ENCODE measurements around the gene FPR2. TPM values are rescaled to one million over a fixed set of nuclear protein-coding genes. Genes with fewer than 3 reads are reported as not detected.

The FPR2 gene
- total RNA-seq, 2 donors from 2014 or later = 0.97 TPM; not detected in 1

DNA sequence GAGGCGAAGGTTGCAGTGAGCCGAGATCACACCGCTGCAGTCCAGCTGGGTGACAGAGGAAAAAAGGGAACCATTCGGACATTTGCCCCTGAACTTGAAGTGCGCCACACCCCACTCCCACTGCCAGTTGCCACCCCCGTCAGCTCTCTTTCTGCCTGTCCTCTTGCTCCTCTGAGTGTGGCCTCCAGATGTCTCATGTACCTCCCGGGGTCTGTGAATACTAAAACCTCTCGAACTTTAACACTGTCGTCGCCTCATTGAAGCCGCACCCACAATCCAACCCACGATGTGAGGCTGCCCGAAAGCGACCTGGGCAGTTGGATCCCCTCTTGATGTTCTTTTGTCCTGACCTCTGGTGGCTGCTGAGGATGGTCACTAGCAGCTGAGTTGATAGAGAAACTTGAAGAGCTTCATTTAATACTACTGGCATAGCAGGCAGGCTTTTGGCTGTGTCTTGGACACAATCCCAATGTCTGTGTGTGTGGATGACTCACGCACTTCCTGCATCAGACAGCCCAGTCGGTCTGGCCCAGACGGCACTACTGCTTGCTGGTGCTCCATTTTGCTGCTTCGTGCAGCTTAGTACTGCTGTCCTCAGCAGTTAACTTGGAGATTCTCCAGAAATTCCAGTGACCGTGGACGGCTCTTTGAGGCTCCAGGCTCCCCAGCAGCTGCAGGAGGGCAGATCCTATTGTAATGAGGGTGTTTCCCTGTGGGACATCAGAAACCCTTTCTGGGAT is 38.2 kb downstream of the FPR2 start:
- no peak overlapping the region for H3K4me3 ChIP-seq

DNA sequence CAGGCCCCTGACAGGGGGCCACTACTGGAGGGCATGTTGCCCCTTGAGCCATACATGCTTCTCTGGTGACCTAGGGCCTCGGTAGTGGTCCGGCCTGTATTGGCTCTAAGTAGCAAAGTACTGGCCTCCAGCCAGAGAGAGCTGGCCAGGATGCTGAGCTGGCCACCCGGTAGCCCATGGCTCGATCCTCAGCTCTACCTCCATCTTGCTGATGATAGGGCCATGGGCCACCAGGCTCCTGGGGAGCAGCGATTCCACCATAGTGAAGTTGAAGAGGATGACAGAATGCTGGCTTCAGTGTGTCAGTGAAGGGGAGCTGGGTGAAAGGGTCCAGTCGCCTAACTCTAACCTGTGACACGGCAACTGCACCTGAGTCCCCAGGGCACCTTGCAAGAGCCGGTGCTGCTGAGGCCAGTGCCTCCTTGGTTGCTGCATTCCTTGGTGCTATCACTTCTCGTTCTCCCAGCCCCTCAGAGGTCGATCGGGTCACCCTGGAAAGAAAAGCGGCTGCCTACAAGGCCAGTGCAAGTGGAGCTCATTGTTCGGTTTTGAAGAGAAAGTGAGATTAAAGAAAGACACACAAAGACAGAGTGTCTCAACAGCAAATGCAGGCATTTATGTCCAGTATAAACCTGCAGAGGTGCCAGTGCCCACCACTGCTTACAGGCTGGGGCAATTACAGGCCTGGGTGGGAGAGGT is 38.9 kb downstream of the FPR2 start:
- H3K4me3 ChIP-seq = no peak overlapping the region
- 85% methylated on average over 13 of the region's 13 CpGs for WGBS
- no peak for TF ChIP-seq POLR2AphosphoS5 (IDR thresholded peaks at IDR 0.05)
- no peak for TF ChIP-seq POLR2A (IDR thresholded peaks at IDR 0.05)
- TF ChIP-seq, protein P1, sequence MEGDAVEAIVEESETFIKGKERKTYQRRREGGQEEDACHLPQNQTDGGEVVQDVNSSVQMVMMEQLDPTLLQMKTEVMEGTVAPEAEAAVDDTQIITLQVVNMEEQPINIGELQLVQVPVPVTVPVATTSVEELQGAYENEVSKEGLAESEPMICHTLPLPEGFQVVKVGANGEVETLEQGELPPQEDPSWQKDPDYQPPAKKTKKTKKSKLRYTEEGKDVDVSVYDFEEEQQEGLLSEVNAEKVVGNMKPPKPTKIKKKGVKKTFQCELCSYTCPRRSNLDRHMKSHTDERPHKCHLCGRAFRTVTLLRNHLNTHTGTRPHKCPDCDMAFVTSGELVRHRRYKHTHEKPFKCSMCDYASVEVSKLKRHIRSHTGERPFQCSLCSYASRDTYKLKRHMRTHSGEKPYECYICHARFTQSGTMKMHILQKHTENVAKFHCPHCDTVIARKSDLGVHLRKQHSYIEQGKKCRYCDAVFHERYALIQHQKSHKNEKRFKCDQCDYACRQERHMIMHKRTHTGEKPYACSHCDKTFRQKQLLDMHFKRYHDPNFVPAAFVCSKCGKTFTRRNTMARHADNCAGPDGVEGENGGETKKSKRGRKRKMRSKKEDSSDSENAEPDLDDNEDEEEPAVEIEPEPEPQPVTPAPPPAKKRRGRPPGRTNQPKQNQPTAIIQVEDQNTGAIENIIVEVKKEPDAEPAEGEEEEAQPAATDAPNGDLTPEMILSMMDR (IDR thresholded peaks at IDR 0.05) = no peak
- no peaks in the 10 kb centered on the region for H3K4me1 ChIP-seq (replicated peaks)
- intact Hi-C loops (cut with DNase I) = no loop called here
- no peaks in the 10 kb centered on the region for H3K9me3 ChIP-seq
- H3K27me3 ChIP-seq (replicated peaks; ENCODE audit: insufficient read depth) = no peaks in the 10 kb centered on the region
- H3K27ac ChIP-seq = peak overlapping the region in 1 of 2 donors; percentile 3
- DNase-seq (ENCODE audit: low spot score) = no peak
- no peaks in the 10 kb centered on the region for H3K36me3 ChIP-seq

More for the DNA sequence above, 38.2 kb downstream of the FPR2 start:
- intact Hi-C loops (cut with DNase I) = no loop called here
- H3K27me3 ChIP-seq (replicated peaks; ENCODE audit: insufficient read depth) = no peaks in the 10 kb centered on the region
- H3K27ac ChIP-seq = peak overlapping the region in 1 of 2 donors; percentile 3
- no peaks in the 10 kb centered on the region for H3K36me3 ChIP-seq
- no peaks in the 10 kb centered on the region for H3K9me3 ChIP-seq
- H3K4me1 ChIP-seq (replicated peaks) = no peaks in the 10 kb centered on the region
- peak; percentile 84 for DNase-seq (ENCODE audit: low spot score)
- TF ChIP-seq POLR2A (IDR thresholded peaks at IDR 0.05) (no peak), POLR2AphosphoS5 (IDR thresholded peaks at IDR 0.05) (peak; percentile 72)
- TF ChIP-seq, protein P1 (IDR thresholded peaks at IDR 0.05) = peak in 1 of 4 experiments; percentile 20
- 37% methylated on average over 20 of the region's 20 CpGs for WGBS

DNA sequence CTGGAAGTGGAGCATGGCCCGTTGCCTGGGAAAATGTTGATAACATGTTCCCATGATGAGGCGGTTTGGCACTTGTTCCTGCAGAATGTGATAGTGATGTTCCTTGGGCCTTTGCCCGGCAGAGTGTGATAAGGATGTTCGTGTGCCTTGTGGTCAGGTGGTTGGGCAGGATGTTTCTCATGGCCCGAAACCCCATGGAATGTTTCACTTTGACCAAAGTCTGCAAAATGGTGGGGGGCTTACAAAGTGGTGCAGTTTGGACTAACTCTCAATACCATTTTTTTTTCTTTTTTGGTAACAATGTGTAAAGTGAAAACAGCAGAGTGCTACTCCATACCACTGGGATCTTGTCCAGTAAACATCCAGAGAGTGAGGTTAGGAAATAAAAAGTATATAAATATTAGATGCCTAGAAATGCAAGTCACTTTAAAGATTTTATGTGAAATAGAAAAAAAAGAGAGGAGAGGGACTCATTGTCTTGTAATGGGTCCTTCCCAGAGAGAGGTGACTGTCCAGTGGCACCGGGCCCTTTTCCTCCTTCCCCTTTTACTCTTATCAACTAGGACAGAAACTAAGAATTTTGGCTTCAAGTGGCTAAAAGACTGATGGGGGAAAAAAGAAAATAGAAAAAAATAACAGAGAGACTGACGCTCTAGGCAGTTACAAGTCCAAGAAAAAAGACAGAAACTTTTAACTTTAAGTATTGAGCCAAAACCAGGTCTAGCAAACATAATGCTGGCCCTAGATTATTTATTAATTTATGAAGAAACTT is 39.7 kb downstream of the FPR2 start:
- intact Hi-C loops (cut with DNase I) = no loop called here
- Histone ChIP-seq H3K27ac (no peak overlapping the region), H3K4me1 (replicated peaks) (no peaks in the 10 kb centered on the region), H3K27me3 (replicated peaks; ENCODE audit: insufficient read depth) (no peaks in the 10 kb centered on the region), H3K9me3 (no peaks in the 10 kb centered on the region), H3K4me3 (no peak overlapping the region), H3K36me3 (no peaks in the 10 kb centered on the region)
- DNase-seq (ENCODE audit: low spot score) = no peak
- TF ChIP-seq, protein P1 (IDR thresholded peaks at IDR 0.05) = no peak
- TF ChIP-seq POLR2AphosphoS5 (IDR thresholded peaks at IDR 0.05) (peak; percentile 12), POLR2A (IDR thresholded peaks at IDR 0.05) (no peak)
- WGBS = 49% methylated on average over 7 of the region's 7 CpGs

DNA sequence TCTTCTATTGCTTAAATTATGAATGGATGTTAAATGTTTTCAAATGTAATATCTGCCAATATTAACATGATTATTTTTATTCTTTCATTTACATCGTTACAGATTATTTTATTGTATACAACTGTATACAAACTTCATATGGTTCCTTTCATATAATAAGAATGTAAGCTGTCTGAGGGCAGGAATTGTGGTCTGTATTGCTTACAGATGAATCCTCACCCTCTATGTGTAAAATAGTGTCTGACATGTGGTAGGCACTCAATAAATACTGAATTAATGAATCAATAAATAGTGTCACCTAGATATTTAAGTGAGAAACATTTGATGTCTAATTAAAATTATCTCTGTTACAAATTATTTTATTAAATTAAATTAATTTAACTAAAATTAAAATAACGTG is 41.8 kb downstream of the FPR2 start:
- Histone ChIP-seq H3K36me3 (no peaks in the 10 kb centered on the region), H3K4me1 (replicated peaks) (no peaks in the 10 kb centered on the region), H3K27me3 (replicated peaks; ENCODE audit: insufficient read depth) (no peaks in the 10 kb centered on the region), H3K27ac (no peak overlapping the region), H3K4me3 (no peak overlapping the region), H3K9me3 (no peaks in the 10 kb centered on the region)
- intact Hi-C loops (cut with DNase I) = no loop called here
- DNase-seq (ENCODE audit: low spot score) = no peak
- 89% methylated on average over 2 of the region's 2 CpGs for WGBS
- no peak for TF ChIP-seq POLR2AphosphoS5 (IDR thresholded peaks at IDR 0.05)
- TF ChIP-seq, protein P1 (IDR thresholded peaks at IDR 0.05) = no peak
- no peak for TF ChIP-seq POLR2A (IDR thresholded peaks at IDR 0.05)
